ENCODE data around the gene GPR55.

GRCh38 chr2:230949966-230950873, 25.2 kb upstream of the GPR55 start:
- TF ChIP-seq, protein P1, sequence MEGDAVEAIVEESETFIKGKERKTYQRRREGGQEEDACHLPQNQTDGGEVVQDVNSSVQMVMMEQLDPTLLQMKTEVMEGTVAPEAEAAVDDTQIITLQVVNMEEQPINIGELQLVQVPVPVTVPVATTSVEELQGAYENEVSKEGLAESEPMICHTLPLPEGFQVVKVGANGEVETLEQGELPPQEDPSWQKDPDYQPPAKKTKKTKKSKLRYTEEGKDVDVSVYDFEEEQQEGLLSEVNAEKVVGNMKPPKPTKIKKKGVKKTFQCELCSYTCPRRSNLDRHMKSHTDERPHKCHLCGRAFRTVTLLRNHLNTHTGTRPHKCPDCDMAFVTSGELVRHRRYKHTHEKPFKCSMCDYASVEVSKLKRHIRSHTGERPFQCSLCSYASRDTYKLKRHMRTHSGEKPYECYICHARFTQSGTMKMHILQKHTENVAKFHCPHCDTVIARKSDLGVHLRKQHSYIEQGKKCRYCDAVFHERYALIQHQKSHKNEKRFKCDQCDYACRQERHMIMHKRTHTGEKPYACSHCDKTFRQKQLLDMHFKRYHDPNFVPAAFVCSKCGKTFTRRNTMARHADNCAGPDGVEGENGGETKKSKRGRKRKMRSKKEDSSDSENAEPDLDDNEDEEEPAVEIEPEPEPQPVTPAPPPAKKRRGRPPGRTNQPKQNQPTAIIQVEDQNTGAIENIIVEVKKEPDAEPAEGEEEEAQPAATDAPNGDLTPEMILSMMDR (IDR thresholded peaks at IDR 0.05; ENCODE audit: insufficient read depth, low read depth, low read length), result no peak
- no peak for TF ChIP-seq EZH2 (IDR thresholded peaks at IDR 0.05; ENCODE audit: insufficient read depth, low read length)

Measured in astrocyte (in vitro differentiated cells and primary cell).